ENCODE data around the gene TCEAL6. TPM values are rescaled to one million over a fixed set of nuclear protein-coding genes. Genes with fewer than 3 reads are reported as not detected.
A peak's percentile ranks its signal among the peaks of the same experiment; 100 is the strongest.
"Not testable (repeated sequence)": the region's sequence is repeated elsewhere in the genome, so short reads cannot be mapped to it uniquely, and the experiment has no call there.

Gene TCEAL6
- 10 to 100 TPM in 1 of 4 donors, 1 to 10 TPM in 1, not detected in 2; 2.1 to 13.6 TPM for total RNA-seq

GRCh38 chrX:102142274-102142673 is at the start of gene TCEAL6:
Gene TCEAL6, minus strand, starts transcription at chrX:102142481.
- H3K4me3 ChIP-seq; H3K36me3 ChIP-seq; intact Hi-C loops (cut with DNase I; ENCODE audit: low total_unique reads); H3K4me1 ChIP-seq; H3K9me3 ChIP-seq; H3K27ac ChIP-seq: not testable (repeated sequence)
- peak in 1 of 2 donors; percentile 17 for DNase-seq
- H3K27me3 ChIP-seq, result peaks cover 0 to 22% of the 10 kb centered on the region in 2 donors

GRCh38 chrX:102185967-102186720 is 43.9 kb upstream of the TCEAL6 start:
- H3K27ac ChIP-seq, result no peak overlapping the region
- TF ChIP-seq CTCF (IDR thresholded peaks at IDR 0.05) (no peak), POLR2A (IDR thresholded peaks at IDR 0.05) (no peak)
- no peaks in the 10 kb centered on the region for H3K9me3 ChIP-seq
- H3K36me3 ChIP-seq, result no peaks in the 10 kb centered on the region
- no peaks in the 10 kb centered on the region for H3K4me1 ChIP-seq
- H3K27me3 ChIP-seq, result no peaks in the 10 kb centered on the region
- no peak overlapping the region for H3K4me3 ChIP-seq
- DNase-seq, result no peak
- intact Hi-C loops (cut with DNase I; ENCODE audit: low total_unique reads), result no loop called here

GRCh38 chrX:102155806-102156179 is 13.5 kb upstream of the TCEAL6 start, which contains the start of gene BEX5:
Gene BEX5, minus strand, starts transcription at chrX:102155977. Its CDS starts 1,712 bp downstream, at chrX:102154265.
- H3K4me3 ChIP-seq, result peak within 1 kb of the TSS; percentile 29 to 40
- peak within 1 kb of the TSS; percentile 12 to 69 for H3K27ac ChIP-seq
- no peaks in the 10 kb centered on the region for H3K9me3 ChIP-seq
- H3K36me3 ChIP-seq, result no peaks in the 10 kb centered on the region
- intact Hi-C loops (cut with DNase I; ENCODE audit: low total_unique reads), result no loop called here
- no peaks in the 10 kb centered on the region for H3K27me3 ChIP-seq
- TF ChIP-seq CTCF (IDR thresholded peaks at IDR 0.05) (no peak), POLR2A (IDR thresholded peaks at IDR 0.05) (peak; percentile 67 to 69)
- H3K4me1 ChIP-seq, result no peaks in the 10 kb centered on the region
- DNase-seq, result peak; percentile 62 to 65

GRCh38 chrX:102154900-102155805 is 12.9 kb upstream of the TCEAL6 start:
- DNase-seq, result peak in 1 of 2 donors; percentile 15
- Histone ChIP-seq H3K4me3 (peak overlapping the region; percentile 29 to 40), H3K27me3 (no peaks in the 10 kb centered on the region), H3K27ac (peak overlapping the region; percentile 12 to 69), H3K9me3 (no peaks in the 10 kb centered on the region), H3K4me1 (no peaks in the 10 kb centered on the region), H3K36me3 (no peaks in the 10 kb centered on the region)
- intact Hi-C loops (cut with DNase I; ENCODE audit: low total_unique reads), result no loop called here
- TF ChIP-seq POLR2A (IDR thresholded peaks at IDR 0.05) (no peak), CTCF (IDR thresholded peaks at IDR 0.05) (no peak)

GRCh38 chrX:102154218-102154860 is 12.1 kb upstream of the TCEAL6 start:
- intact Hi-C loops (cut with DNase I; ENCODE audit: low total_unique reads), result no loop called here
- no peaks in the 10 kb centered on the region for H3K36me3 ChIP-seq
- H3K27ac ChIP-seq, result peak overlapping the region in 1 of 2 donors; percentile 69
- DNase-seq, result no peak
- H3K4me3 ChIP-seq, result no peak overlapping the region
- TF ChIP-seq POLR2A (IDR thresholded peaks at IDR 0.05), result no peak
- TF ChIP-seq CTCF (IDR thresholded peaks at IDR 0.05), result peak in 1 of 4 experiments; percentile 15
- no peaks in the 10 kb centered on the region for H3K27me3 ChIP-seq
- no peaks in the 10 kb centered on the region for H3K4me1 ChIP-seq
- no peaks in the 10 kb centered on the region for H3K9me3 ChIP-seq

GRCh38 chrX:102141631-102142030 is 650 bp downstream of the TCEAL6 start:
- DNase-seq, result peak in 1 of 2 donors; percentile 20
- H3K36me3 ChIP-seq; H3K4me3 ChIP-seq; H3K4me1 ChIP-seq; H3K9me3 ChIP-seq; intact Hi-C loops (cut with DNase I; ENCODE audit: low total_unique reads); H3K27ac ChIP-seq: not testable (repeated sequence)
- peaks cover 0 to 20% of the 10 kb centered on the region in 2 donors for H3K27me3 ChIP-seq

- H3K9me3 ChIP-seq; H3K4me3 ChIP-seq; H3K27ac ChIP-seq; H3K4me1 ChIP-seq; DNase-seq; H3K36me3 ChIP-seq; intact Hi-C loops (cut with DNase I; ENCODE audit: low total_unique reads): not testable (repeated sequence)
- H3K27me3 ChIP-seq, result peaks cover 0 to 12% of the 10 kb centered on the region in 2 donors
These were observed 1.4 kb downstream of the TCEAL6 start for GRCh38 chrX:102140876-102141275.

All from uterus (tissue), 4 donors.